ENCODE data around the gene SLC6A3.

GRCh38 chr5:1474183-1474839 is 29.1 kb upstream of the SLC6A3 start:
- TF ChIP-seq, protein P1, sequence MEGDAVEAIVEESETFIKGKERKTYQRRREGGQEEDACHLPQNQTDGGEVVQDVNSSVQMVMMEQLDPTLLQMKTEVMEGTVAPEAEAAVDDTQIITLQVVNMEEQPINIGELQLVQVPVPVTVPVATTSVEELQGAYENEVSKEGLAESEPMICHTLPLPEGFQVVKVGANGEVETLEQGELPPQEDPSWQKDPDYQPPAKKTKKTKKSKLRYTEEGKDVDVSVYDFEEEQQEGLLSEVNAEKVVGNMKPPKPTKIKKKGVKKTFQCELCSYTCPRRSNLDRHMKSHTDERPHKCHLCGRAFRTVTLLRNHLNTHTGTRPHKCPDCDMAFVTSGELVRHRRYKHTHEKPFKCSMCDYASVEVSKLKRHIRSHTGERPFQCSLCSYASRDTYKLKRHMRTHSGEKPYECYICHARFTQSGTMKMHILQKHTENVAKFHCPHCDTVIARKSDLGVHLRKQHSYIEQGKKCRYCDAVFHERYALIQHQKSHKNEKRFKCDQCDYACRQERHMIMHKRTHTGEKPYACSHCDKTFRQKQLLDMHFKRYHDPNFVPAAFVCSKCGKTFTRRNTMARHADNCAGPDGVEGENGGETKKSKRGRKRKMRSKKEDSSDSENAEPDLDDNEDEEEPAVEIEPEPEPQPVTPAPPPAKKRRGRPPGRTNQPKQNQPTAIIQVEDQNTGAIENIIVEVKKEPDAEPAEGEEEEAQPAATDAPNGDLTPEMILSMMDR (IDR thresholded peaks at IDR 0.05): no peak
- no peak for TF ChIP-seq POLR2A (IDR thresholded peaks at IDR 0.05)

Measured in uterus (tissue), 2 donors.